Activated CD4-positive, alpha-beta T cell treated with anti-CD3 and anti-CD28 coated beads, Interleukin-2, amount 10 ng/mL, durations not matched to agents 7 days and 5 days (primary cell): Measurements from ENCODE around the gene TDRKH. TPM values are rescaled to one million over a fixed set of nuclear protein-coding genes. Genes with fewer than 3 reads are reported as not detected.

ENCODE experiments used
- CTCF ChIA-PET: fragments of 350-600 bp; sonication (Branson Sonifier 250); formaldehyde crosslinking; loops from one replicate; lab custom pipeline; 2021; ENCODE audit warnings: antibody characterized with exemption; lab: Charles Lee
- POLR2A ChIA-PET: fragments of 350-600 bp; sonication (Branson Sonifier 250); formaldehyde crosslinking; loops from one replicate; lab custom pipeline; 2021; ENCODE audit warnings: antibody characterized with exemption; lab: Charles Lee
- DNase-seq: peaks from one replicate; pipeline ENCODE4 v3.0.0-alpha.2; 2020
- H3K27ac Mint-ChIP-seq: one replicate; pipeline ENCODE4 v1.8.0; 2021; ENCODE audit warnings: mild to moderate bottlenecking, moderate library complexity, mixed read lengths
- H3K27me3 Mint-ChIP-seq: one replicate; pipeline ENCODE4 v1.8.0; 2021; ENCODE audit warnings: mixed read lengths
- H3K36me3 Mint-ChIP-seq: one replicate; pipeline ENCODE4 v1.8.0; 2021; ENCODE audit warnings: low read depth, mixed read lengths
- H3K4me1 Mint-ChIP-seq: one replicate; pipeline ENCODE4 v1.8.0; 2021; ENCODE audit warnings: mixed read lengths
- H3K4me3 Mint-ChIP-seq: one replicate; pipeline ENCODE4 v1.8.0; 2021; ENCODE audit warnings: mild to moderate bottlenecking, moderate library complexity, mixed read lengths
- H3K9me3 Mint-ChIP-seq: one replicate; pipeline ENCODE4 v1.8.0; 2021; ENCODE audit warnings: mixed read lengths
- total RNA-seq, 2 experiments: library from RNA; stranded (reverse); gene quantifications; one replicate each; pipeline ENCODE4 v1.2.3, GENCODE V29; 2021

The TDRKH gene, protein sequence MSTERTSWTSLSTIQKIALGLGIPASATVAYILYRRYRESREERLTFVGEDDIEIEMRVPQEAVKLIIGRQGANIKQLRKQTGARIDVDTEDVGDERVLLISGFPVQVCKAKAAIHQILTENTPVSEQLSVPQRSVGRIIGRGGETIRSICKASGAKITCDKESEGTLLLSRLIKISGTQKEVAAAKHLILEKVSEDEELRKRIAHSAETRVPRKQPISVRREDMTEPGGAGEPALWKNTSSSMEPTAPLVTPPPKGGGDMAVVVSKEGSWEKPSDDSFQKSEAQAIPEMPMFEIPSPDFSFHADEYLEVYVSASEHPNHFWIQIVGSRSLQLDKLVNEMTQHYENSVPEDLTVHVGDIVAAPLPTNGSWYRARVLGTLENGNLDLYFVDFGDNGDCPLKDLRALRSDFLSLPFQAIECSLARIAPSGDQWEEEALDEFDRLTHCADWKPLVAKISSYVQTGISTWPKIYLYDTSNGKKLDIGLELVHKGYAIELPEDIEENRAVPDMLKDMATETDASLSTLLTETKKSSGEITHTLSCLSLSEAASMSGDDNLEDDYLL
- total RNA-seq: 10 to 100 TPM; 14.6 to 17.3 TPM

DNA sequence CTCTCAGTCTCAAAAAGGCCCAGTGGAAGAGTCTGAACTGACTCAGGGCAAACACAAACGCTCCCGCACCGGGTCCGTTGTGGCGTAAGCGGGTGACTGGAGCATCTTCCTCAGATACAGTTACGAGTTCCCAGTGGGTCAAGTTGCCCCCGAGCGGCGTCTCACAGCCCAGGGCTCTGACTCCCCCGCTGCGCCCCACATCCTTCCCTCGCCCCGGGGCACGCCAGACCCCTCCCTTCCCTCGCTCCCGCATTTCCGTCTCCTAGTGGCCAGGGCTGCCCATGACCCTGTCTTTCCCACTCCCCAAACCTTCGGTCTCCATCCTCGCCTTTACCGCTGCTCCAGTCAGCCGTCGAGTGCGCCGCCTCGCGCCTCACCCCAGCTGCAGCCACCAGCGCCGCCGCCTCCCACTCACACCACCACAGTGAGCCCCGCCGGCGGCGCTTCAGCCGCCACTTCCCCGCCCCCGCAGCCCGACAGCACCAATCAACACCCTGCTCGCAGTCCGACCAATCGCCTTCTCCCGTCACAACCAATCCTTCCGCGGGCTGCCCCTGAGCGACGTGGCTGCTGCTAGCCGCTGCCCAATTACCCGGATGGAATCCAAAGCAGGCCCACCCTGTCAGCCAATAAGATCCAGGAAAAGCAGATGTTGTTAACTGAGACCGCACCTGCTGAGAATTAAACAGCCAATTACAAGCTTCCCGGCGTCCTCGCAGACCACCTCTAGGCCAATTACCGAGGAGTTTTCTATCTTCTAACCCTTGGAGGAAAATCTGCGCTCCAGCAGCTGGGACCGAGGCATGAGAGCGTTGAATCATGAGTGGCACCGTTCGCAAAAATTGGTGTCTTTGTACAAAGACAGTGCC, at the start of gene TDRKH:
TSS of gene TDRKH (minus strand) at position 430 of the 869 bp plus-strand sequence. CDS start 7,478 bp downstream, outside the sequence.
- H3K9me3 Mint-ChIP-seq: no peaks in the 10 kb centered on the region
- H3K27me3 Mint-ChIP-seq: no peaks in the 10 kb centered on the region
- H3K27ac Mint-ChIP-seq: peak within 1 kb of the TSS; percentile 89
- H3K4me1 Mint-ChIP-seq: peaks cover 30% of the 10 kb centered on the region
- peak within 1 kb of the TSS; percentile 97 for H3K4me3 Mint-ChIP-seq
- peak; percentile 99 for DNase-seq
- ChIA-PET CTCF (interaction anchor here (0.8 to 1.7 kb wide), 7 partner anchors 10 to 72 kb away, joined by 3 to 6 read pairs (median 3); no protein-coding TSS in a partner anchor), POLR2A (interaction anchor here (0.5 to 0.9 kb wide), 4 partner anchors 30 to 318 kb away, joined by 3 to 5 read pairs (median 4); no protein-coding TSS in a partner anchor)
- peaks cover 3% of the 10 kb centered on the region for H3K36me3 Mint-ChIP-seq

DNA sequence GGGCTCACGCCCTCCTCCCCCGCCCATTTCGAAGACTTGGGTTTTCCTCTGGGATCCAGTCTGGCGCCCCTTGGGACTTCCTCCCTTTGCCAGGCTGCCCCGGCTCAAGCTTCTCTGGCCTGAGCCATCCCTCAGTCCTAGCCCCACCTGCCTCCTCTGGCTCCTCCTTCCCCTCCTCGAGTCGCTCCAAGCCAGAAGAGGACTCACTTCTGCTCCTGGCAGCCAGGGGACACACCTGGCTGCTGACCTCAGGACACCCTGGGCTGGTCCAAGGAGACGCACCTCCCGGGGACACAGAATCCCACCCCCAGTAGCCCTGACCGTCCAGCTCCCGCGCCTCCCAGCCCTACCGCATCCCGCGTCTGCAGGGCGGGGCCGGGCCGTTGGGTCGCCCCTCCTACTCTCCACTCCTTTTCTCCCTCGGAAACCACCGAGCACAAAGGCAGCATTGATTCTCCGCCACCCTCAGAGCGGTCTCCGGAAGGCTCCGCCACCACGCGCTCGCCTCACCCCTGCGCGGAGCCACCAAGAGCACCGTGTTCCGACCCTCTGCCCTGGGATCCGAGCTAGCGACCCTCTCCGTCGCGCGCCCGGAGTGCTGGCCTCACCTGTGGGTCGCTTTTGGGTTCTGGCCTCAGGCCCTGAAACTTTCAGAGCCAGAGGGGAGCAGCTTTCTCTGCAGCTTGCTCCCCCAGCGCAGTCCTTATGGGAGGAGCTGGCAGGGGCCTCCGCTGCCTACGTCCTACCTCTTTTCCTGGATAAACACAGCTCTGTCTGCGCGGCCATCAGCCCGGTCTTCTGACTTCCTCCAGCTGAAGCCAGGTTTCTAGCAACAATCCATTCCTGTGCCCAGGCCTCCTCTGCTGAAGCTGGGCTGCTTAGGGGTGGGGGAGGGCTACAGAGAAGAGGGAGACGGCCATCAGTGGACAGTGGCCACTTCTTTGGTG, 49.4 kb upstream of the TDRKH start, which contains the start of gene C2CD4D:
TSS of gene C2CD4D (minus strand) at position 364 of the 947 bp plus-strand sequence. CDS start 831 bp downstream, outside the sequence.
- DNase-seq: peak; percentile 72
- H3K4me1 Mint-ChIP-seq: peaks cover 50% of the 10 kb centered on the region
- POLR2A ChIA-PET: interaction anchor here (0.6 to 0.7 kb wide), 2 partner anchors 128 to 489 kb away, joined by 3 read pairs; no protein-coding TSS in a partner anchor
- peaks cover 2% of the 10 kb centered on the region for H3K36me3 Mint-ChIP-seq
- CTCF ChIA-PET: interaction anchor here (0.7 to 1.6 kb wide), 9 partner anchors 9 to 184 kb away, joined by 3 to 4 read pairs (median 3); no protein-coding TSS in a partner anchor
- peak within 1 kb of the TSS; percentile 68 for H3K4me3 Mint-ChIP-seq
- peaks cover 4% of the 10 kb centered on the region for H3K27me3 Mint-ChIP-seq
- no peaks in the 10 kb centered on the region for H3K9me3 Mint-ChIP-seq
- H3K27ac Mint-ChIP-seq: peak within 1 kb of the TSS; percentile 82

DNA sequence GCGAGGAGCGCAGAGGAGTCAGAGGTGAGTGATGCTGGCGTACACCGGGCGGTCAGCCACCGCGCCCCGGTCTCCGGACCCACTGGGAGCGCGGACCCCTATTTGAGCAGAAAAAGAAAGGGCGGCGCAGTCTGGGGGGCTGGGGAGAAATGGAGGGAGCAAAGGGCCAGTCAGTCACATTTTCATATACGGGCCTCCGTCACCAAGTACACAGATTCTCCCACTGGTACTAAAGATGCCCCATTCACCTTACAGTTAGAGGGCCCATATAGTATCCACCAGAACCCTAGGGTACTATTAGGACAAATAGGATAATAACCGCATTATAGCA, 48.7 kb upstream of the TDRKH start:
- POLR2A ChIA-PET: interaction anchor here (0.6 to 0.7 kb wide), 2 partner anchors 129 to 488 kb away, joined by 3 read pairs; no protein-coding TSS in a partner anchor
- peaks cover 57% of the 10 kb centered on the region for H3K4me1 Mint-ChIP-seq
- peak overlapping the region; percentile 82 for H3K27ac Mint-ChIP-seq

DNA sequence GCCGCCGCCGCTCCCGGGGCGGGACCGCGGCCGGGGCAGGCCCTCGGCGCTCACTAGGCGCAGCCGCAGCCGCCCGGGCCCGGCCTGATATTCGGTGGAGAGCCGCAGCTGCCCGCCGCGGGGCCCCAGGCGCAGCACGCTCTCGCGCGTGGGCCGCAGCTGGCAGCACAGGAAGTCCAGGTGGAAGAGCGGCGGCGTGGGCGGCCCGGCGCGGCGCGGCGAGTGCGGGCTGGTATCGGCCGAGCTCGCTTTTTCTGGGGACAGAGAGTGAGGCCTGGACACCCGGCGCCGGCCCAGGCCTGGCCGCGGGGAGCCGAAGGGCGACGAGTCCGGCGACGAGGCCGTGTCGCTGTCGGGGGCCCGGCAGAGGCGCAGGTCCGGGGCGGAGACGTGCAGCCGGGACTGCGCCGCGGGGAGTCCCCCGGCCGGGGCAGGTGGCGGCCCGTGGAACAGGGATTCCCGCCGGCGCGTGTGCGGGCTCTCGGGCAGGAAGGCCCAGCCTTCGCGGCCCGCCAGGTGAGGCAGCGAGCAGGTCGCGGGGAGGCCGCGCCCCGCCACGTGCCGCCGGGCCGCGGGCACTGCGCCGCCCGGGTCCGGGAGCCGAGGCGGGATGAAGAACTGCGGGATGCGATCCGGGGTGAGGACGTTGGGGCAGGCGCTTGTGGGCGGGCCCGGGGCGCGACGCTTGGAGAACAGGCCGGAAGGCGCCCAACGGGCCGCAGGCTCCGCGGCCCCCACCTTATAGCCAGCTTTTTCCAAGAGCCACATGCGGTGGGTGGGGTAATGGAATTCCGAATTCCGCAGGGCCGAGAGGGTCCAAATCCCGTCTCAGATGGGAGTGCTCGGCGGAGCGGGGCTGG, 48.2 kb upstream of the TDRKH start:
- ChIA-PET CTCF (interaction anchor here (0.8 to 2.6 kb wide), 6 partner anchors 9 to 297 kb away, joined by 3 to 18 read pairs (median 3); no protein-coding TSS in a partner anchor), POLR2A (no interaction called here)
- H3K27me3 Mint-ChIP-seq: peaks cover 4% of the 10 kb centered on the region
- H3K4me3 Mint-ChIP-seq: peak overlapping the region; percentile 68
- H3K27ac Mint-ChIP-seq: peak overlapping the region; percentile 82
- H3K4me1 Mint-ChIP-seq: peaks cover 63% of the 10 kb centered on the region
- H3K36me3 Mint-ChIP-seq: peaks cover 2% of the 10 kb centered on the region
- no peak for DNase-seq
- no peaks in the 10 kb centered on the region for H3K9me3 Mint-ChIP-seq

More for the DNA sequence above, 48.7 kb upstream of the TDRKH start:
- CTCF ChIA-PET: interaction anchor here (0.8 to 1.4 kb wide), 5 partner anchors 10 to 184 kb away, joined by 3 to 4 read pairs (median 3); no protein-coding TSS in a partner anchor
- Mint-ChIP-seq H3K4me3 (peak overlapping the region; percentile 68), H3K9me3 (no peaks in the 10 kb centered on the region), H3K27me3 (peaks cover 4% of the 10 kb centered on the region), H3K36me3 (peaks cover 2% of the 10 kb centered on the region)
- DNase-seq: no peak

DNA sequence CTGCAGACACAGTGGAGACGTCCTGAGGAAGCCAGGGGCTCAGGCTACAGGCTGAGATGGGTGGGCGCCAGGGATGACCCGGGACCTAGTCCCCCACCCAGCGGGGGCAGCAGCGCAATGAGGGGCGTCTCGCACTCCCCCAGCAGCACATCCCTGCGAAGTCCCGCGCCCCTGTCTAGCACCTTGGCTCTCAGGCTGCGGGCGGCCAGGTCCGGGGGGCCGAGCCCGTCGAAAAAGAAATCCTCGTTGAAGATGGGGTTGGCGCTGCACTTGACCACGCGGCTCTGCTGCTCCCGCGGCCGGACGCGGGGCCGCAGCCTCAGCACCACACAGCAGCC, 47.6 kb upstream of the TDRKH start:
- H3K27ac Mint-ChIP-seq: peak overlapping the region; percentile 92
- ChIA-PET POLR2A (no interaction called here), CTCF (interaction anchor here (0.8 to 2.6 kb wide), 4 partner anchors 10 to 297 kb away, joined by 3 to 18 read pairs (median 3); no protein-coding TSS in a partner anchor)
- peak overlapping the region; percentile 79 for H3K4me3 Mint-ChIP-seq
- H3K4me1 Mint-ChIP-seq: peaks cover 68% of the 10 kb centered on the region
- H3K9me3 Mint-ChIP-seq: no peaks in the 10 kb centered on the region
- no peak for DNase-seq
- peaks cover 2% of the 10 kb centered on the region for H3K36me3 Mint-ChIP-seq
- peaks cover 4% of the 10 kb centered on the region for H3K27me3 Mint-ChIP-seq

DNA sequence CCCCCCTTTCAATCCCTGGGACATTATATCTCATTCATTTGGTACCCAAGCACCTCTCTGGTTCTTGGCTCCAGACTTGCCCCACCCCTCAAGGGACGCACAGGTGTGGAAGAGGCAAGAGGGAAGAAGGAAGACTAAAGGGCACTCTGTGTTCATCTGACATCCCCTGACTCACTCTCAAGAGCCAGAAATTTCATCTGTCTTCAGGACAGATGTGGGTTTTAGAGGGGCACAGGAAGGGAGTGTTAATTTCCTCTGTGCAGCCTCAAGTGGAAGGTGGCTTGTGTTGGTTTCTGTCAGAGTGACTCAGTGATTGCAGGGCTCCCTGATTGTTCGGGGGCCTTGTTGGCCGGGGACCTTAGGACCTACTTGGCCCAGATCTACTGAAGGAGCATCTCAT, 46.9 kb upstream of the TDRKH start:
- peaks cover 4% of the 10 kb centered on the region for H3K27me3 Mint-ChIP-seq
- H3K4me3 Mint-ChIP-seq: peak overlapping the region; percentile 79
- no peaks in the 10 kb centered on the region for H3K9me3 Mint-ChIP-seq
- DNase-seq: no peak
- ChIA-PET CTCF (interaction anchor here (0.6 to 2.6 kb wide), 25 partner anchors 10 to 456 kb away, joined by 3 to 18 read pairs (median 3); partner anchors contain the start of genes MRPL9 and PSMB4), POLR2A (no interaction called here)
- H3K4me1 Mint-ChIP-seq: peaks cover 71% of the 10 kb centered on the region
- peaks cover 2% of the 10 kb centered on the region for H3K36me3 Mint-ChIP-seq
- peak overlapping the region; percentile 92 for H3K27ac Mint-ChIP-seq

DNA sequence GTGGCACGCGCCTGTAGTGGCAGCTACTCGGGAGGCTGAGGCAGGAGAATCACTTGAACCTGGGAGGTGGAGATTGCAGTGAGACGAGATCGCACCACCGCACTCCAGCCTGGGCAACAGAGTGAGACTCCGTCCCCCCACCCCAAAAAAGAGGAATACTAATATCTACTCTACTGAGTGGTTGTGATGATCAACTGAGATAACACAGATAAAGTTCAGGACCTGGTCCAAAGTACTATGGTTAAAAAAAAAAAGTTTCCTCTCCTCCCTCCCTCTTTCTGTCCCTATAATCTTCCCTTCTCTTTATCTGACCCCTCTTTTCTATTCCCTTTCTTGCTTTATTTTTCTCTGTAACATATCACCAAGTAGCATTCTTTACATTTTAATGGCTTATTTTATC, 45.3 kb upstream of the TDRKH start:
- H3K4me1 Mint-ChIP-seq: peaks cover 75% of the 10 kb centered on the region
- H3K27ac Mint-ChIP-seq: no peak overlapping the region
- no peak overlapping the region for H3K4me3 Mint-ChIP-seq
- DNase-seq: no peak
- H3K9me3 Mint-ChIP-seq: no peaks in the 10 kb centered on the region
- H3K27me3 Mint-ChIP-seq: peaks cover 4% of the 10 kb centered on the region
- peaks cover 2% of the 10 kb centered on the region for H3K36me3 Mint-ChIP-seq
- ChIA-PET CTCF (interaction anchor here (0.8 to 2.6 kb wide), 16 partner anchors 9 to 391 kb away, joined by 3 to 18 read pairs (median 3); partner anchors contain the start of genes MRPL9, RIIAD1 and THEM4), POLR2A (no interaction called here)

DNA sequence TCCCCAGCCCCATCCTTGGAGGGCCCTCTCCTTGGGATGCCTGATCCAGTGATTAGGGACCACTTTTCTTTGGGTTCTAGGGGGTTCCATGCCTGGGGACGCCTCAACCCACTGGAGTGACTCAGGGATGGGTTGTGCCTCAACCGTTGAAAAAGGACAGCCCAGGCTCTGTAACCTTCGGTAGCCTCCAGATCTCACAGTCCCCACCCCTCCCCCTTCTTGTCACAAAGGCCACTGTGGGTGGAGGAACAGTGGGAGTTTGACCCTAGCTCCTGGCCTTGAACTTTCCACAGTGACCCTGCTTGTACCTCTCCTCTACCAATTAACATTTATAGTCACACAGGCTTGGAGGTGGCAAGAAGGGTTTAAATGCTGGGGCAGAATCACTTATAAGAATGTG, 43.9 kb upstream of the TDRKH start:
- peaks cover 75% of the 10 kb centered on the region for H3K4me1 Mint-ChIP-seq
- peaks cover 2% of the 10 kb centered on the region for H3K36me3 Mint-ChIP-seq
- ChIA-PET CTCF (interaction anchor here (1.1 to 1.8 kb wide), 5 partner anchors 12 to 71 kb away, joined by 3 to 7 read pairs (median 4); partner anchors contain the start of gene MRPL9), POLR2A (no interaction called here)
- H3K4me3 Mint-ChIP-seq: no peak overlapping the region
- no peaks in the 10 kb centered on the region for H3K9me3 Mint-ChIP-seq
- H3K27ac Mint-ChIP-seq: peak overlapping the region; percentile 19
- DNase-seq: no peak
- H3K27me3 Mint-ChIP-seq: peaks cover 4% of the 10 kb centered on the region

DNA sequence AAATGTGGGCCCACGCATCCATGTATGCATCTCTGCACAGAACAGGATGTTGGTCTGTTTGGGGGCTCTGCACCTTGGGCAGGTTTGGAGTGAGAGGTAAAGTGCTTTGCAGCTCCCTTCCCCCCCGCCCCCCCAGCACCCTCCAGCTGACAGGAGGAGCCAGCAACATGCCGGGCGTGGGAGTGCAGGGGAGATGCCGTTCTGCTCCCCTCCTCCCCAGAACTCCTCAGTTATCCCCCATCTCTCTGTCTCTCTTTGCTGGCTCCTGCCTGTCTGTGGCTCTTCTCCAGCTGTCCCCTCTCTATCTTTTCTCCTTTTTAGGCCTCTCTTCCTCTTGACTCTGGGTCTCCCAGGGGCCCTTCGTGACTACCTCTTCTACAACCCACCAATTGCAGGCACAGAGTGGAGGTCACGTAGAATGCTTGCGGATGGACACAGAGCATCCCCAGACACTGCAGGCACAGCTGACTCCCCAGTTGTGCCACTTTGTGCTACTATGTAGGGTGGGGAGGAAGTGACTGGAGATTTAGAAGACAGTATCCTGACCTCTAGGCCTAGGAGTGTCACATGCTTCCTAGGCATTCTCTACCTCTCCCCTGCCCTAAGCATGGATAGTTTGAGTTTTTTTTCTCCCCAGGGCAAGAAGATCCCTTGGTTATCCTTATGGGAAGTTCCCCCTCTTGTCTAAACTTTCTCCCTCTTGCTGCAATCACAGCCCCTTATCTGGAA, 43.0 kb upstream of the TDRKH start:
- Mint-ChIP-seq H3K4me3 (no peak overlapping the region), H3K9me3 (no peaks in the 10 kb centered on the region), H3K4me1 (peaks cover 79% of the 10 kb centered on the region), H3K36me3 (peaks cover 2% of the 10 kb centered on the region), H3K27ac (no peak overlapping the region), H3K27me3 (peaks cover 4% of the 10 kb centered on the region)
- CTCF ChIA-PET: interaction anchor here (0.7 to 1.8 kb wide), 2 partner anchors 15 to 52 kb away, joined by 4 to 7 read pairs; no protein-coding TSS in a partner anchor
- POLR2A ChIA-PET: no interaction called here
- DNase-seq: no peak
